Fibroblast of the aortic adventitia (primary cell): ENCODE measurements around the gene CDC6. TPM values are rescaled to one million over a fixed set of nuclear protein-coding genes. Genes with fewer than 3 reads are reported as not detected.
A peak's percentile ranks its signal among the peaks of the same experiment; 100 is the strongest.

Experiments used
- DNase-seq: peaks from one replicate; pipeline ENCODE4 v3.0.0-alpha.2; 2010; ENCODE audit warnings: low read depth
- H3K4me3 ChIP-seq: 2 replicates; pipeline ENCODE4 v1.5.1; 2011; ENCODE audit warnings: low read depth, mild to moderate bottlenecking, control low read depth, low read length, moderate library complexity
- total RNA-seq: library from RNA; depleted of rRNA; stranded (reverse); fragments of >200 nt; gene quantifications from 2 replicates; pipeline ENCODE4 v1.2.3, GENCODE V29; 2012; ENCODE audit warnings: low replicate concordance
- TF ChIP-seq, protein P1 (sequence below): IDR thresholded peaks from 2 replicates; pipeline ENCODE4 v1.5.1; 2011; ENCODE audit warnings: mild to moderate bottlenecking, low read length, control low read depth, inconsistent platforms; ENCODE audit not compliant: insufficient read depth

Gene CDC6
- total RNA-seq, 1 donor = 40.4 TPM

DNA sequence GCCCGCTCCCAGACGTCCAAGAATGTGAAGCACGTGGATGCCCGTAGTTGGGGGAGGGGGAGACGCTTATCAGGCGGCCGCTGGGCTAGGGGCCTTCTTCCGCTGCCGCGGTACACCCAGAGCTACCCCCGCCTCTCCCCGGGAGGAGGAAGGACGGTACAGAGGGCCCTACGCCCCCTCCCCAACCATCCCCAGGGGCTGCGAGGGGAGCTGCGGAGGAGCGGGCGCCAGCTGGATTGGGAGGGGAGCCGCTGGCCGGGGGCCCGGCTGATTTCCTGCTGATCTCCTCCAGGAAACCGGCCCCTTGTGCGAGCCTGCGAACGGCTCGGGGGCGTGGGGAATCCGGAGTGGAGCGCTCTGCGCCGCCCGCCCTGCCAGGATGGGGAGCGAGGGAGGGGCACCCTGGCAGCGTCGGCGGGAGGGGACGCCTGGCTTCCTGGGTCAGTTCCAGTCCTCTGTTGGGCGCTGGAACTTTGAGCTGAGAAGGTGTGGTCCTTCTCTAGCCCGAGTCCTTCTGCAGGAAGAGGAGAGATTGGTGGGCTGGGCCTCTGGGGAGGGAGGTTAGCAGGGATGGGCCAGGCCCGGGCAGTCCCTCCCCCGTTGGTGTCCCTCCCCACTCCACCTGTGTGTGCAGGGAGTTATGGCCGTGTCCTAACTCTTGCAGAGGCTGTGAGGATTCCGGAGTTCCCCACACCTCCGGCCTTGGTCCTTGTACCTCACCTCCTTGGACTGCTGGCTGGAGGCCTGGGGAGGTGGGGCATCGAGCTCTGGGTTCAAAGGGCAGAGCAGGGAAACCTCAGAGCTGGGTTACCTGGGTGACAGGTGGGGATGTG is 57.7 kb downstream of the CDC6 start:
- peak; percentile 81 for DNase-seq
- TF ChIP-seq, protein P1, sequence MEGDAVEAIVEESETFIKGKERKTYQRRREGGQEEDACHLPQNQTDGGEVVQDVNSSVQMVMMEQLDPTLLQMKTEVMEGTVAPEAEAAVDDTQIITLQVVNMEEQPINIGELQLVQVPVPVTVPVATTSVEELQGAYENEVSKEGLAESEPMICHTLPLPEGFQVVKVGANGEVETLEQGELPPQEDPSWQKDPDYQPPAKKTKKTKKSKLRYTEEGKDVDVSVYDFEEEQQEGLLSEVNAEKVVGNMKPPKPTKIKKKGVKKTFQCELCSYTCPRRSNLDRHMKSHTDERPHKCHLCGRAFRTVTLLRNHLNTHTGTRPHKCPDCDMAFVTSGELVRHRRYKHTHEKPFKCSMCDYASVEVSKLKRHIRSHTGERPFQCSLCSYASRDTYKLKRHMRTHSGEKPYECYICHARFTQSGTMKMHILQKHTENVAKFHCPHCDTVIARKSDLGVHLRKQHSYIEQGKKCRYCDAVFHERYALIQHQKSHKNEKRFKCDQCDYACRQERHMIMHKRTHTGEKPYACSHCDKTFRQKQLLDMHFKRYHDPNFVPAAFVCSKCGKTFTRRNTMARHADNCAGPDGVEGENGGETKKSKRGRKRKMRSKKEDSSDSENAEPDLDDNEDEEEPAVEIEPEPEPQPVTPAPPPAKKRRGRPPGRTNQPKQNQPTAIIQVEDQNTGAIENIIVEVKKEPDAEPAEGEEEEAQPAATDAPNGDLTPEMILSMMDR = no peak
- peak overlapping the region; percentile 85 for H3K4me3 ChIP-seq

DNA sequence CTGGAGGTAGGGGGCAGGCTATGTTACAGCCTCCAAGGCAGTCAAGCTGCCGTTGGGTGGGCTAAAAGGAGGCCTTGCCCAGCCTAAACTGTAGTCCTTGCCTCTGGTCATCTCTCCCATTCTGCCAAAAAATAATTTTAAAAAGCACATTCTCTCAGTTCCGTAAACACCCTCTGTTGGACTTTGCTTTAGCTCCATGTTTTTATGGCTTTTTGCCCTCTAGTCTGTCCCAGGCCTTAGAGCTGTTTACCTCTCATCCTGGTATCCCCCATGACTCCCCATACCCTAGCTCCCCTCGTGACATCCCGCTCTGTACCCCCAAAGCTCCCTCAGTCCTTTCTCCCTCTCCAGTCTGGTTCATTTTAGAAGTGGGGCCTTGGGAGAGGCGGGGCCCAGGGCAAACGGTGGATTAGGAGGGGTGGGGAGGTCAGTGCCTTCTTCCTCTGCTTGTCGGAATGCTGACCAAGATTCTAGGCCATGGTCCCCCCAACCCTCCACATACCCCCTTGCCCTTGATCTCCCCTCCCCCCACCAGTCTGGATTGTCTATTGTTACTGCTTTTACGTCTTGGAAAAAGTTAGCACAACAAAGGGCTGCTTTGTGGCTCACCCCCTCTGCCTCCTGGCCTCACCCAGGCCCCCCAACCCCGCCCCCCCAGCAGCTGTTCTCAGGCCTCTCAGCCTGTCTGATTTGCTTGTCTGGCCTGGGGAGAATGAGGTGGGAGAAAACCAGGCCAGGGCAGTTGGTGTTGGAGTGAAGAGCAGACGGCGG is 58.5 kb downstream of the CDC6 start:
- DNase-seq = no peak
- H3K4me3 ChIP-seq = peak overlapping the region; percentile 85
- TF ChIP-seq, protein P1 = no peak

DNA sequence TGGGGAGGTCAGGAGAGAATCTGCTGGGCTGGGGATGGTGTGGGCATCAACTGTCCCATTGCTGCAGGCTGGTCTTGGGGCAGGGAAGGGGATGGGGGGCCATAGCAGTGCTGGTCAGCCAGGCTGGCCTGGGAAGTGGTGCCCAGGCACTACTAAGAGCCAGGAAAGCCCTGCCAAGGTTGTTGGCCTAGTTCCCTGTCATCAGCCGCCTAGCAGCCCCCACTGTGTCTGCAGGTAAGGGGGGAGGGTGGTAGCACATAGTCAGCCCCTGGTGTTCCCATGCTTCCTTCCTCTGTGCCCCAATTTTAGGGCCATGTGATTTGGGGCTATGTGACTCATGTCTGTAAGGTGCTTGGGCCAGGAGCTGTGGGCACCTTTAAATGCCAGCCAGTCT is 59.1 kb downstream of the CDC6 start:
- no peak for DNase-seq
- TF ChIP-seq, protein P1 = no peak
- peak overlapping the region; percentile 25 for H3K4me3 ChIP-seq

DNA sequence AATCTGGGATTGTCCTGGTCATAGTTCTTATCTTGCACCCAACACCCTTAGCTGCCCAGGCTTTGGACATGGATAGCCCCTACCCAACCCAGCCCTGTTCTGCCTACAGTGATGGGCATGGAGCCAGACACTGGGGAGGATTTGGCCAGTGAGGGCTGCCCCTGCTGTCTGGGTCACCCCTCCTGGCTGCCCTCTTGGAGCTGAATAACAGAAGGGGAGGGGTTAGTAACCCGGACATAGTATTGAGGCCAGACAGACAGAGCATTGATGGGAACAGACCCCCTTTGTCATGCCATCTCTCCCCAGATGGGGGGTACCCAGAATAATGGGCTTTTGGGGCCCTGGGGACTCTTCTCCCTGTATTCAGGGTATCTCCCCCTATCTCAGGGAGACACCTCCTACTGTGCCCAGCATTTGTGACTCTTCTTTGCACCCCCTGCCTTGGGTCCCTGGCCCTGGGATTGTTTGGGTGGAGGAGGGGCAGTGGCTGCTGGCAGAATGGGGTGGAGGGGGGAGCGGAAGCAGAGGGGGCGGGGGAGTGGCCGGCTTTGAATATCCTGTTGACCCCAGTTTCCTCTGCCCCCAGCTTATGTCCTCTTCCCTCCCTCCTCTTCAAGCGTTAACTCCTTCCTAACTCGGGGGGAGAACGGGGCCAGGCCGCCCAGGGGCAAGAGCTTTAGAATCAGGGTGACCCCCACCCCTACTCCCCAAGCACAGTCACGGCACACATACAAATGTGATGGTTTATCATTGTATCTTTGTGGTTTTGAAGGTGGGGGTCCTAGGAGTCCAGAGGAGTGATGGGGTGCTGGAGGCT is 59.8 kb downstream of the CDC6 start:
- DNase-seq = no peak
- H3K4me3 ChIP-seq = peak overlapping the region; percentile 9
- TF ChIP-seq, protein P1 = no peak

DNA sequence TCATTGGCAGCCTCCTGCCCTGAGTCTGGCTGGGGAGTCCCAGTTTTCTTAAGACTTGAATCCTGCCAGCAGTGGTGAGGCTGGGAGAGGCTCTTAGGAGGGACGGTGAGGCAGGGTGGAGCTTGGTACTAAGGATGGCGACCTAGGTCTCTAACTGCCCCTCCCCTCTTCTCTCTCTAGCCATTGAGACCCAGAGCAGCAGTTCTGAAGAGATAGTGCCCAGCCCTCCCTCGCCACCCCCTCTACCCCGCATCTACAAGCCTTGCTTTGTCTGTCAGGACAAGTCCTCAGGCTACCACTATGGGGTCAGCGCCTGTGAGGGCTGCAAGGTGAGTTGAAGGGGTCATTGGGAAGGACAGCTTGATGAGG is 60.4 kb downstream of the CDC6 start:
- TF ChIP-seq, protein P1 = no peak
- H3K4me3 ChIP-seq = no peak overlapping the region
- no peak for DNase-seq
